NCI-H446 treated with DMSO at 0.1 percent for 48 hours (cell line): Measurements from ENCODE around the gene PRR12.
A peak's percentile ranks its signal among the peaks of the same experiment; 100 is the strongest.

Experiments
- DNase-seq: peaks from one replicate; lab custom pipeline; 2025; lab: John Stamatoyannopoulos, UW

PRR12 gene

GRCh38 chr19:49565261-49565660, 25.7 kb upstream of the PRR12 start:
- no peak for DNase-seq

GRCh38 chr19:49566302-49566701, 24.7 kb upstream of the PRR12 start:
- no peak for DNase-seq

DNA sequence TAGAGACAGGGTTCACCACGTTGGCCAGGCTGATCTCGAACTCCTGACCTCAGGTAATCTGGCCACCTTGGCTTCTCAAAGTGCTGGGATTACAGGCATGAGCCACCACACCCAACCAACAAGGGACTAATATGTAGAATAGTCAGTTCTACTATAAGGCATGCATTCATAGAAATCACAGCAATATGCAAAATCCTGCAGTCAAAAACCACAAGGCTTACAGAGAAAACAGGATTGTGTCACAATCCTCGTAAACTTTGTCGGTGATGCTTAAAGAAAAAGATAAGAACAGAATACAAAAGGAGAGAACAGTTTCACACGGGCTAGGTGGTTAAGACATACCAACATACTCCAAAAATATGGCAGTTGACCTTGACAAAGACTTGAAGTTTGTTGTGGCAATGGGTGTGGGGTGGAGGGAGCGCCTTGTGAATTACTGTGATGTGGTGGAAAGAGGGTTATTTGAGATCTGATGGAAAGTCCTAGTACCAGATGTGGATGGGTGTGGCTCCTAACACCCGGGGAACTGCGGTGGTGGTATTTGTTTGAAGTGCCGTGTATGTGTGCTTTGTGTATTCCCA, 23.0 kb upstream of the PRR12 start:
- no peak for DNase-seq

DNA sequence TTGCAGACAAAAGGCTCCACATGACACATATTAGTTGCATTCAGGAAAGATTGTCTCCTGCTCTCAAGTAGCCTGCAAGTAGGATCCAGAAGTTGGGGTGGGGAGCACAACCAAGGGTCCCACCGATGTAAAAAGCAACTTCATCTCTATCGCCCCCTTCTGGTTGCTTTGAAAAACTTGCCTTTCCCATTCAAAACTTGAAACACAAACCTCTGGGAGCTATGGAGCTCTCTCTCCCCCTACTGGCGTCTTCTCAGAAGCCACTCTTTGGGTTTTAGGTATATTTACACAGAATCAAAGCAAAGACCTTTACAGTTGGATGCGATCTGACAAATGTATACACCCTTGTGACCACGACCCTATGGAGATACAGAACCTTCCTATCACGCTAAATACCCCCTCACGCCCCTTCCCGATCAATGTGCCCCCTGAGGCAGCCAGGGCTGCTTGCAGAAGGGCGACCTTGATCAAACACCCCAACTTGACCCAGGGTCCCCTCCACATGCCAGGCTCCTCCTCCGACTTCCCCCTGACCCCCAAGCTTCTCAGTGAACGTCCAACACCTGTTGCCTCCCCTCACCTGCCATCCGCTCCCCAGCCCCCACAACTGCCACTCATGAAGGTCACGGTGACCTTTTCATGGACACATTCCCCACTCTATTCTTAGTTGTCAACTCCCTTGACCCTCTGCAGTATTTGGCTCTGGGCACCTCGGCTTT, 20.7 kb upstream of the PRR12 start:
- DNase-seq, result peak; percentile 71

GRCh38 chr19:49570997-49571676, 19.8 kb upstream of the PRR12 start:
- DNase-seq, result no peak

- DNase-seq, result no peak
These were observed 18.0 kb upstream of the PRR12 start for GRCh38 chr19:49573009-49573408.

DNA sequence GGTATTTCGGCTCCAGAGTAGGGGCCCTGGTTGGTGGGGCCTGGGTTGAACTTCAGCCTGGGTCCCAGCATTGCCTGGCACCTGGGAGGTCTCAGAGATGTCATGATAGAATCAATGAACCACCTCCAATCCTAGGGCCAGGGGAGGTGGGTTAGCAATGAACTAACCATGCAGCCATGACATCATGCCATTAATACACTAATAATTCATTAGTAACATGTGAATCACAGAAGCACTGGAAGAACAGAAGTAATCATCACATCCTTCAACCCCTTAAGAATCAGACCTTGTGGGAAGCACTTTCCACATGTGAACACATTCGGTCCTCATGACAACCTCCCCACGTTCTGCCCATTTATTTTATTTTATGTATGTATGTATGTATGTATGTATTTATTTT, 17.6 kb upstream of the PRR12 start:
- no peak for DNase-seq

DNA sequence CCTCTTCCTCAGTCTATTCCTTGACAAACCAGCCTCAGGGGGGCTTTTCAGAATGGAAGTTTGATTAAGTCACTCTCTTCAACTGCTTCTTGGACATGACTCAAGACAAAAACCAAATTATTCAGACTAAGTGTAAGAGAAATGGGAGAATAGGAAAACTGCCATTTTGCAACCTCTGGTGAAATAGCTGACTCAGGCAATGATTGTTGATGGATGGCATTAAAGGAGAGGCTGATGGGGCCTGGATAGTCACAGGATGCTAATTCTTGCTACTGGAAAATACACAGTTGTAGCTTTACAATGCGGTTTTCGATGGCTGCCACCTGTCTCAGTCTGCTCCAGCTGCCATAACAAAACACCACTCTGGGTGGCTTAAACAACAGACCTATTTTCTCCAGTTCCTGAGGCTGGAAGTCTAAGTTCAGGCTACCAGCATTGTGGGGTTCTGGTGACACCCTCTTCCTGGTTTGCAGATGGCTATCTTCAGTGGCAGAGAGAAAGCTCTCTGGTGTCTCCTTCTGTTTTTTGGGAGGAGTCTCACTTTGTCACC, 16.7 kb upstream of the PRR12 start:
- DNase-seq, result no peak

GRCh38 chr19:49579193-49579592, 11.8 kb upstream of the PRR12 start:
- DNase-seq, result no peak

GRCh38 chr19:49579947-49580263, 11.1 kb upstream of the PRR12 start:
- DNase-seq, result no peak

- DNase-seq, result peak; percentile 94
These were observed 10.5 kb upstream of the PRR12 start, which contains the start of gene NOSIP for GRCh38 chr19:49580264-49581006. Gene NOSIP (minus strand): TSS chr19:49580556. CDS start chr19:49560691, 19,865 bp downstream.

DNA sequence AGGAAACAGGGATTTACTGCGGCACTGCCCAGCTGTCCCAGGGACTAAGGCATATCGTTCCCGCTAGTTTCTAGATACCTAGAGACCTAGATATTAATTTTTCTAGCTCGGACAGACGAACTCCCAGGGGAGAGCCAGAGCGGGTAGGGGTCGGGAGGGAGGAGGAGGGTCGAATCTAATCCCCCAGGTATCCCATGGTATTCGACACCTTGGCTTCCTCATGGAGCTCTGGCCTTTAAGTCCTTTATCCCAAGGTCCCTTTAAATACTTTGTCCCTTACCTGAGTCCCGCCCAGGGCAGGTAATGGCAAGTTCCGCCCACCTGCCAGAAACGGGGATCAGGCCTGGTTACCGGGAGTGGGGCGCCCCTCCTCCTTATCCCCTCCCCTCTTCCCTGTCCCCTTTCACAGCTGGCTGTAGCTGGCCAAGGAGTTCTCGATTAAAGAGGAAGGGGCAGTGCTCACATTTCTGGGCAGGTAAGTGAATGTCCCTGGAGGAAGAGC, 9.9 kb upstream of the PRR12 start, which contains the start of gene PRRG2:
TSS of gene PRRG2 (plus strand) at position 310 of the 502 bp plus-strand sequence. CDS start 1,904 bp downstream, outside the sequence.
- DNase-seq, result no peak

DNA sequence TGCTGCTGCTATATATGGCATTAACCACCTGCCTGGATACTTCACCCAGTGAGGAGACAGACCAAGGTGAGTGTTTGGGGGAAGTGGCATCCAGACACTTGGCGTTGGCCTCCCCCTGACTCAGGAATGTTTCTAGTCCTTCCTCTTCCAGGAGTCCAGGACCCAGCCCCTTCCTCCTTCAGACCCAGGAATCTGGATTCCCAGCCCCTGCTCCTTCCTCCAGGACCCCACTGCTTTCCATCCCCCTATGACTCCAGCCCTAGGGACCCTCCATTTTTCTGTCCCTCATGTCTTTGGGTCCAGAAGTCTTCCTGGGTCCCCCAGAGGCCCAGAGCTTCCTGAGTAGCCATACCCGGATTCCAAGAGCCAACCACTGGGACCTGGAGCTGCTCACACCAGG, 7.7 kb upstream of the PRR12 start:
- DNase-seq, result no peak

GRCh38 chr19:49585023-49585422, 6.0 kb upstream of the PRR12 start:
- no peak for DNase-seq

DNA sequence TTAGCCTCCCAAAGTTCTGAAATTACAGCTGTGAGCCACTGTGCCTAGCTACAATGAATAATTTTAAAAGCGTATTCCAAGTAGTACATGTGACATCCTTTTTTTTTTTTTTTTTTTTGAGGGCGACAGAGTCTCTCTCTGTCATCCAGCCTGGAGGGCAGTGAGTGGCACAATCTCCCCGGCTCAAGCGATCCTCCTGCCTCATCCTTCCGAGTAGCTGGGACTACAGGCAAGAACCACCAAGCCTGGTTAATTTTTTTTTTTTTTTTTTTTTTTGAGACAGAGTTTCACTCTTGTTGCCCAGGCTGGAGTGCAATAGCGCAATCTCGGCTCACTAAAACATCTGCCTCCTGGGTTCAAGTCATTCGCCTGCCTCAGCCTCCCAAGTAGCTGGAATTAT, 3.8 kb upstream of the PRR12 start:
- DNase-seq, result no peak

DNA sequence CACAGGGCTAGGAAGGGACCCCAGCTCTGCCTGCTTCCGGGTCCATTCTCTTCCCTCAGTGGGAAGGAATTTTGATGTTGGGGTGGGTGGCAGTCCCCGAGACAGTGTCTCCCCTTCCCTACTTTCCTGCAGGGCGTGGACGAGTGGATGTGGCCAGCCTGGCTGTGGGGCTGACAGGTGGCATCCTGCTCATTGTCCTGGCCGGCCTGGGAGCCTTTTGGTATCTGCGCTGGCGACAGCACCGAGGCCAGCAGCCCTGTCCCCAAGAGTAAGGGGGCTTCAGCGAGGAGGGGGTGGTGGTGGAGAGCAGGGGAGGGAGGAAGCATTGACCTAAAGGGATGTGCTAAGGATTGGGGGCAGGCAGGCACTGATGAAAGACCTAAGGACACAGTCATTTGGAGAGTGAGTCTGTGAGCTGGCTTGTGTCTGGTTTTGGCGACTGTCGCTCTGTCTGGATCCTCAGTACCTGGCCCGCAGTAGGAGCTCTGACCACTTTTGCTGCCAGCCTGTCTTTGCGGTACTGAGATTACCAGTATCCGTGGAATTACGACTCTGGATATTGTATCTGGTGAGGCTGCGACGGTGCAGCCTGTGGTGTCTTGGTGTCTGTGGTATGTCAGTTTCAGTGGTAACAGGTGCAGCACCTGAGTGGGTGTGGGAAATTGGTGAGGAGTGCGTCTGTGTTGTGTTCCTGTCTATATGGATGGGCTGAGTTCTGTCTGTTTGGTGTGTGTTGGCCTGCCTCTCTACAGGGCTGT, 2.4 kb upstream of the PRR12 start:
- DNase-seq, result no peak

GRCh38 chr19:49589502-49589905, 1.5 kb upstream of the PRR12 start:
- no peak for DNase-seq

- DNase-seq, result peak; percentile 96
These were observed 661 bp upstream of the PRR12 start for GRCh38 chr19:49590071-49590970.

DNA sequence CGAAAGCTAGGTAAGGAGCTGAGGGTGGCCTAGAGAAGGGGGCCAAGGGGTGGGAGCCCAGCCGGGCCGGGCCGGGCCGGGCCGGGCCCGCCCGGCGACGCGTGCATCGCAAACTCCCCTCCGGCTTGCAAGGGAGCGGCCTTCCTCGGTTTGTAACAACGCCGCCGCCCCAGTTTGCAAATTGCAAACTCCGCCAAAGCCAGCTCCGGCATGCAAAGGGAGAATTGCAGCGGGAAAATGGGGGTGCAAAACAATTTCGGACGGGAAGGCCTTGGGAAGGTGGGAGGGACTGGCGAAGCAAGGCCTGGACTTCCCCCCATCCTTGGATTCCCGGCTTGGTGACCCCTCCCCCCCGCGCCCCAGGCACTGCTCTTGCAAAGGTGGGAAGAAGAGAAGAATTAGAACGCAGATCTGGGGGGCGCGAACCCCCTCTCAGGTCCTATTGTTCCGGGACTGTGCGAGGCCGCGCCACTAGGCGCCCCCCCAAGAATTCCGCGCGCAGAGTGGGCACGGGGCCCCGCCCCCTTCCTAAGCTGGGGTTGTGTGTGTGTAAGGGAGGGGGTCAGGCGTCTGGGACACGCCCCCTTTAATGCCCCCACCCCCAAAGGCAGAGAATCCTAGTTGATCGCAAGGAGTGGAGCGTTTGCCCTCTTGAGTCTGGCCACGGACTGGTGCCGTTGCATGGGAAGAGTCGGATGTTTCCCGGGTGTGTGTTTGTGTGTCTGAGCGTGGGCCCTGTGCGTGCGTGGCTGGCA, 926 bp downstream of the PRR12 start:
- DNase-seq, result no peak
